Measurements from ENCODE around the gene PPTC7. TPM values are rescaled to one million over a fixed set of nuclear protein-coding genes. Genes with fewer than 3 reads are reported as not detected.

Gene PPTC7
- total and polyA plus RNA-seq, 2 of the 8 experiments (the other 6 are each of a cell fraction or from before 2014, with no cell fraction given): 8.1 to 15.9 TPM

DNA sequence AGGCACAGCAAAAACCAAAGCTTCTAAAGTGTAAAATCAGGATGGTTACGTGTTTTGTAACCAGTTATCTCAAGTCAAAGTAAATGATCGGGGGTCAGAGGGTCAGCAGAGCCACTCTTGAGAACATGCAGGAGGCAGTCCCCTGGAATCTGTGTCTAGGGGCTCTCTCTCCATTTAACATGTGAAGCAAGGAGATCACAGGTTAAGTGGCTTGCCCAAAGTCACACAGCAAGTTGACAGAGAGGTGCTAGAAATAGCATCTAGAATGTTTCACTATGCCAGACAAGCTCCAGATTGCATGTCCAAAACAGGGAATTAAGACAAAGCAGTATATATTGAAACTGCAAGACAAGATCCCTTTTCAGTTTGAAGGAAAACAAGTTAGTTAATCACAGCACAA lies 33.4 kb downstream of the PPTC7 start:
- Histone ChIP-seq H3K27ac (ENCODE audit: low read depth, low read length) (no peak overlapping the region), H3K4me2 (ENCODE audit: insufficient read depth in 1 of 2, low read depth in 2 of 2, low read length in 2 of 2) (no peak overlapping the region), H2BK15ac (ENCODE audit: low read length) (no peak overlapping the region), H3K9ac (replicated peaks in 1 of 4; ENCODE audit: extremely low read depth in 1 of 4, low read depth in 3 of 4, low read length in 3 of 4) (no peak overlapping the region), H3K4me3 (ENCODE audit: extremely low read depth in 1 of 4, insufficient read depth in 2 of 4, low read depth in 3 of 4, low read length in 4 of 4) (no peak overlapping the region), H3K79me2 (ENCODE audit: control insufficient read depth in 1 of 2, insufficient read depth in 2 of 2, low read length in 2 of 2) (peaks cover 0 to 5% of the 10 kb centered on the region in 2 experiments; a peak in 2 of 4 replicates), H3K23ac (ENCODE audit: insufficient read length) (no peak overlapping the region), H3K14ac (ENCODE audit: insufficient read length) (no peak overlapping the region), H3K9me3 (ENCODE audit: insufficient read depth in 2 of 2, low read depth in 1 of 2, low read length in 1 of 2) (no peaks in the 10 kb centered on the region), H2BK120ac (replicated peaks; ENCODE audit: low read depth, low read length) (no peak overlapping the region), H2BK5ac (ENCODE audit: low read depth, low read length) (no peak overlapping the region), H3K23me2 (ENCODE audit: low read depth, low read length) (no peaks in the 10 kb centered on the region), H2AFZ (ENCODE audit: low read length) (no peak overlapping the region), H2AK5ac (ENCODE audit: low read depth, low read length) (no peak overlapping the region), H4K20me1 (replicated peaks in 1 of 2; ENCODE audit: control insufficient read depth in 1 of 2, insufficient read depth in 2 of 2, low read length in 2 of 2) (no peaks in the 10 kb centered on the region), H3K36me3 (ENCODE audit: control insufficient read depth in 2 of 4, insufficient read depth in 4 of 4, low read length in 3 of 4) (peaks cover 0 to 1% (median 0%) of the 10 kb centered on the region in 4 experiments; a peak in 2 of 8 replicates), H4K8ac (ENCODE audit: extremely low read depth, insufficient read depth, low read length) (no peak overlapping the region), H4K91ac (replicated peaks; ENCODE audit: insufficient read length, low read length) (no peak overlapping the region), H3K56ac (replicated peaks; ENCODE audit: insufficient read length, low read depth, low read length) (no peak overlapping the region), H4K5ac (ENCODE audit: insufficient read length, low read depth, low read length) (no peak overlapping the region), H3K18ac (ENCODE audit: extremely low read depth, low read length) (no peak overlapping the region), H3K4ac (replicated peaks; ENCODE audit: insufficient read length, low read depth, low read length) (no peak overlapping the region), H2BK12ac (ENCODE audit: low read depth, low read length) (no peak overlapping the region), H3K4me1 (replicated peaks in 1 of 4; ENCODE audit: control insufficient read depth in 3 of 4, insufficient read depth in 4 of 4, low read length in 3 of 4) (0 out of 7 replicates have a peak, but pooled peaks cover 0 to 2% (median 0%) of the 10 kb centered on the region in 4 experiments), H3K79me1 (ENCODE audit: low read depth, low read length) (peaks cover 4% of the 10 kb centered on the region; the same call in 1 of the 2 replicates), H3K27me3 (replicated peaks in 1 of 4; ENCODE audit: control insufficient read depth in 3 of 4, extremely low read depth in 1 of 4, insufficient read depth in 3 of 4, low read length in 3 of 4) (no peaks in the 10 kb centered on the region), H2BK20ac (ENCODE audit: low read length) (no peak overlapping the region)
- no peak for DNase-seq (ENCODE audit: low read depth in 1 of 2, low spot score in 2 of 2)
- no peak for FAIRE-seq
- ChIA-PET POLR2A (ENCODE audit: partially characterized antibody) (no interaction called here), CTCF (ENCODE audit: partially characterized antibody) (interaction anchor here (0.8 to 10.5 kb wide), 6 partner anchors 10 to 132 kb away, joined by 3 to 190 read pairs (median 4); no protein-coding TSS in a partner anchor)
- WGBS, 2 experiments (ENCODE audit: extremely low coverage in 1 of 2, insufficient coverage in 1 of 2, insufficient read length in 1 of 2, insufficient replicate concordance in 2 of 2, low coverage in 1 of 2, low lambda C conversion rate in 2 of 2, missing lambda C conversion rate in 1 of 2): 93% methylated on average over 2 of the region's 2 CpGs; no CpG with 5 or more reads in 1 of the 2 experiments
- no peak for TF ChIP-seq FOSL1 (IDR thresholded peaks at IDR 0.05; ENCODE audit: insufficient read depth, low read depth, low read length)
- TF ChIP-seq JUND (IDR thresholded peaks at IDR 0.05; ENCODE audit: low read length): no peak
- TF ChIP-seq CHD1 (IDR thresholded peaks at IDR 0.05; ENCODE audit: low read depth, low read length): no peak
- TF ChIP-seq GTF2F1 (IDR thresholded peaks at IDR 0.05; ENCODE audit: borderline replicate concordance, low read depth, low read length): no peak
- TF ChIP-seq, protein P1, sequence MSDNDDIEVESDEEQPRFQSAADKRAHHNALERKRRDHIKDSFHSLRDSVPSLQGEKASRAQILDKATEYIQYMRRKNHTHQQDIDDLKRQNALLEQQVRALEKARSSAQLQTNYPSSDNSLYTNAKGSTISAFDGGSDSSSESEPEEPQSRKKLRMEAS (IDR thresholded peaks at IDR 0.05): no peak
- TF ChIP-seq BRCA1 (IDR thresholded peaks at IDR 0.05; ENCODE audit: low read depth, low read length): no peak
- TF ChIP-seq JUN (IDR thresholded peaks at IDR 0.05; ENCODE audit: low read depth, low read length): no peak
- TF ChIP-seq SIX5 (IDR thresholded peaks at IDR 0.05; ENCODE audit: low read depth, low read length): no peak
- TF ChIP-seq RAD21 (IDR thresholded peaks at IDR 0.05 in 1 of 2, conservative IDR thresholded peaks at IDR 0.05 in 1 of 2; ENCODE audit: low read depth in 2 of 2, low read length in 2 of 2): no peak
- TF ChIP-seq YY1 (IDR thresholded peaks at IDR 0.05; ENCODE audit: low read depth, low read length): no peak
- no peak for TF ChIP-seq HDAC6 (IDR thresholded peaks at IDR 0.05; ENCODE audit: low read depth, low read length)
- no peak for TF ChIP-seq RNF2 (IDR thresholded peaks at IDR 0.05; ENCODE audit: borderline replicate concordance, low read depth, low read length, missing control alignments, poor library complexity, severe bottlenecking)
- no peak for TF ChIP-seq CHD2 (IDR thresholded peaks at IDR 0.05; ENCODE audit: low read length)
